ENCODE data around the gene TBX15. TPM values are rescaled to one million over a fixed set of nuclear protein-coding genes. Genes with fewer than 3 reads are reported as not detected.

TBX15 gene
- total RNA-seq, 2 experiments from 2014 or later, result not detected

DNA sequence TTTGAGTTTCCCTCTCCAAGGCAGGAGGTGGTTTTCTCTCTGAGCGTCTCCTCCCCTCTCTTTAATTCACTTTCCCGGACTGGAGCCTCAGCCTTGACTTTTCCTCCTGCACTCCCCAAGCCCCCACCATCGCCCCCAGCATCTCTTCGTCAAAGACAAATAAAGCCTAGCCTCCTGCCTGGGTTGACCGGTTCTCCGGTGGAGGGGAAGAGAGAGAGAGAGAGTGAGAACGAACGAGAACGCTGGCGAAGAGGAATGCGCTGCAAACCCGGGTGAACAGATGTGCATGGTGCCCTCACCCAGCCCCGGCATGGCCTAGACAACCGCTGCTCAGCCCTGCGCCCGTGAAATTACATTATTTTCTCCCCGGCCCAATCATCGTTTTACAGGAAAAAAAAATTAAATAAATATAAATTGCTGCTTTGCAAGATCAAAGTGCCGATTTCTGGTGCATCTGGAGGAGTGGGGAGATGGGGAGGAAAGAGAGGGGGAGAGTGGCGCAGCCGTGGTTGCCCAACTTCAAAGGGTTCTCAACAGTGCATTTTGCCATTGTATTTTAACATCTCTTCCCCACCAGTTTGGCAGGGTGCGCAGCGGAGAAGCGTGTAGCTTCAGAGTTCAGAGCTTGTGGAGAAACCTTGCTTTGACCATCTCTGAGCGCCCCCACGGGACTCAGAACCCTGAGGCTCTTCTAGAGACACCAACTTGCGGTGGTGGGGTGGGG is 11.4 kb upstream of the TBX15 start:
- DNase-seq, result no peak
- Mint-ChIP-seq H3K27ac (no peak overlapping the region), H3K4me3 (no peak overlapping the region), H3K4me1 (ENCODE audit: low read depth) (peaks cover 15% of the 10 kb centered on the region), H3K9me3 (no peaks in the 10 kb centered on the region), H3K36me3 (ENCODE audit: low read depth) (no peaks in the 10 kb centered on the region), H3K27me3 (ENCODE audit: low read depth) (peaks cover 76% of the 10 kb centered on the region)
- intact Hi-C loops (cut with micrococcal nuclease), result loop anchor here (10.0 kb wide), 1 partner anchor 365 kb away; the partner anchor contains the start of gene HAO2
- CTCF ChIA-PET, result interaction anchor here (1.0 kb wide), 1 partner anchor 10 kb away, joined by 5 read pairs; no protein-coding TSS in a partner anchor

DNA sequence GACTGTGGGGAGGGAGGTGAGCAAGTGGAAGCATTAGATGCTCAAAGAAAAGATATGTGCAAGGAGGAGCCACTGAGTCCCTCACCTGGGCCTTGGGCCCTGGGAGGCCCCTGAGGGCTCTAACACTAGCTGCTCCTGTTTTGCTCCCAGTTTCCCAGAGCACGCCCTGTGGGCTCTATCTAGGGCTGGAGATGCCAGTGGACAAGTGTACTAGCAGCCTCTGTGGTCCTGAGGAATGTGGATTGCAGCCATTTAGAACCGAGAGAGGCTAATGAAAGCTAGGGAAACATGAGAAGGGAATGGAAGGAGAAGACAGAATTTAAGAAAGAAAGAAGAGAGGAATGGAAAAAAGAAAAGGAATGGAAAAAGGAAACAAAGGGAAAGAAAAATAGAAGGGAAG is 10.0 kb upstream of the TBX15 start:
- no peak overlapping the region for H3K4me3 Mint-ChIP-seq
- H3K27me3 Mint-ChIP-seq (ENCODE audit: low read depth), result peaks cover 76% of the 10 kb centered on the region
- H3K9me3 Mint-ChIP-seq, result no peaks in the 10 kb centered on the region
- no peak for DNase-seq
- no peaks in the 10 kb centered on the region for H3K36me3 Mint-ChIP-seq (ENCODE audit: low read depth)
- intact Hi-C loops (cut with micrococcal nuclease), result no loop called here
- no peak overlapping the region for H3K27ac Mint-ChIP-seq
- CTCF ChIA-PET, result interaction anchor here (0.7 kb wide), 1 partner anchor 40 kb away, joined by 3 read pairs; no protein-coding TSS in a partner anchor
- peaks cover 15% of the 10 kb centered on the region for H3K4me1 Mint-ChIP-seq (ENCODE audit: low read depth)

DNA sequence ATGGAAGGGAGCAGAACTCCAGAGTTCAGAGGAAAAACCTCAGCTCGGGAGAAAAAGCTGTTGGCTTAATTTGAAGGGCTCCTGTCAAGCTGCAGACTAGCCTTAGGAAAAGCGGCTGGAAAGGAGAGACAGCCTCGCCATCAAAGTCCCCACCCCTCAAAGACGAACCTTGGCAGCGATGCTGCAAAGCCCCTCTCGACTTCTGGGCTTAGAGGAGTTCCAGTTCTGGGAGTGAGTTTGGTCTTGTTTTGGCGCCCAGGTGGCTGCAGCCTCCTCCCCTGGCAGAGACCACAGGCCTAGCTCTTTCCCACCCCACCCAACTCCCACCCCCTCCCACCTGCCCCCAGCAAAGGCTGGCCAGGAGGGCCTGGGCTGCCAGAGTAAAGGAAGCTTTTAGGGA is 9.1 kb upstream of the TBX15 start:
- peaks cover 2% of the 10 kb centered on the region for H3K36me3 Mint-ChIP-seq (ENCODE audit: low read depth)
- DNase-seq, result no peak

DNA sequence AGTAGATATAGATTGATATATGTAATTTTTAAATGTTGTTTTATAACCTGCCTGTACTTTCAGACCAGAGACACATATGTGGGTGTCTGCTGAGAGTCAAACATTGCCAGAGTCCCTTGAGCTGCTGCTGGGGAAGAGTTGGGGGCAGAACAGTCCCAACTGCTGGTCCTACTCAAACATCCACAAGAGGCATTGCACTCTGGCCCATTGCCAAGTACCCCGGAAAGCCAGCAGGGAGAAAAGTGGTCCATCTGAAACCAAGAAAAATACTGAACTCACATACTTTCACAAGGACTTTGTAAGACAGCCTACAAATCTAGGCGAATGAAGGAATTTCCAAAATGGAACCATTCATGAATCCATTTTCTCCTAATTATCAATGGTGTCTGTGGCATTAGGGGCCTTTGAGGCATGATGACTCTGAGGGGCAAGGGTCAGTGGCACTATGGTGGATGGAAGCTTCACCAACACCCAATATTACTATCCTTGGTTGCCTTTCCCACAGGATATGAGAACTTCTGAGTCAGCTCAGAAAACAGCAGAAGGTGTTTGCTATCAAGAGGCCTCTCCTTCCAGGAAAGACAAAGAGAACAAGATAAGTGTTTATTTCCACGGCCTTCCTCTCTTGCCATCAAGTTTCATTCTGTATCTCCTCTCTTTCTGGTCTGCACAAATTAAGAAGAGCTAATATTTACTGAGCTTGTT is 7.3 kb upstream of the TBX15 start:
- Mint-ChIP-seq H3K27ac (no peak overlapping the region), H3K4me3 (no peak overlapping the region), H3K27me3 (ENCODE audit: low read depth) (peaks cover 81% of the 10 kb centered on the region), H3K9me3 (no peaks in the 10 kb centered on the region), H3K4me1 (ENCODE audit: low read depth) (peaks cover 7% of the 10 kb centered on the region), H3K36me3 (ENCODE audit: low read depth) (peaks cover 5% of the 10 kb centered on the region)
- CTCF ChIA-PET, result interaction anchor here (2.4 kb wide), 1 partner anchor 13 kb away, joined by 11 read pairs; no protein-coding TSS in a partner anchor
- no peak for DNase-seq
- intact Hi-C loops (cut with micrococcal nuclease), result no loop called here

More for the DNA sequence above, 9.1 kb upstream of the TBX15 start:
- CTCF ChIA-PET, result interaction anchor here (2.4 kb wide), 1 partner anchor 11 kb away, joined by 11 read pairs; no protein-coding TSS in a partner anchor
- H3K4me3 Mint-ChIP-seq, result no peak overlapping the region
- H3K4me1 Mint-ChIP-seq (ENCODE audit: low read depth), result peaks cover 15% of the 10 kb centered on the region
- H3K27me3 Mint-ChIP-seq (ENCODE audit: low read depth), result peaks cover 72% of the 10 kb centered on the region
- no peaks in the 10 kb centered on the region for H3K9me3 Mint-ChIP-seq
- no peak overlapping the region for H3K27ac Mint-ChIP-seq
- intact Hi-C loops (cut with micrococcal nuclease), result no loop called here

DNA sequence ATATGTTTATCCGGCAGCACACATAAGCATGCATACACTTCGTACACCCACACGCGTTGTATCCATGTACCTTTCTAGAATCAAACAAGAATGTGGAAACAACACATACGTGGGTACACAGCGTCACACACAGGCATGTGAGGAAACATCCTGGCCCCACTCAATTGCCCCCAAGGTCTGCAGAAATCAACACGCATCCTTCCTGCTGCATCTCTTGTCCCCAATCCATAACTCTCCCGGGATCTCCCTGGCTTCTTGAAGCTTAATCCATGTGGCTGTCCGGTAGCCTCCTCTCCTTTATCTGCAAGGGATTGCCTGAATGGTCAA is 5.5 kb upstream of the TBX15 start:
- no peak for DNase-seq
- Mint-ChIP-seq H3K36me3 (ENCODE audit: low read depth) (peaks cover 7% of the 10 kb centered on the region), H3K4me1 (ENCODE audit: low read depth) (peaks cover 5% of the 10 kb centered on the region), H3K4me3 (no peak overlapping the region), H3K27ac (no peak overlapping the region), H3K9me3 (no peaks in the 10 kb centered on the region), H3K27me3 (ENCODE audit: low read depth) (peaks cover 81% of the 10 kb centered on the region)
- intact Hi-C loops (cut with micrococcal nuclease), result no loop called here
- CTCF ChIA-PET, result no interaction called here

DNA sequence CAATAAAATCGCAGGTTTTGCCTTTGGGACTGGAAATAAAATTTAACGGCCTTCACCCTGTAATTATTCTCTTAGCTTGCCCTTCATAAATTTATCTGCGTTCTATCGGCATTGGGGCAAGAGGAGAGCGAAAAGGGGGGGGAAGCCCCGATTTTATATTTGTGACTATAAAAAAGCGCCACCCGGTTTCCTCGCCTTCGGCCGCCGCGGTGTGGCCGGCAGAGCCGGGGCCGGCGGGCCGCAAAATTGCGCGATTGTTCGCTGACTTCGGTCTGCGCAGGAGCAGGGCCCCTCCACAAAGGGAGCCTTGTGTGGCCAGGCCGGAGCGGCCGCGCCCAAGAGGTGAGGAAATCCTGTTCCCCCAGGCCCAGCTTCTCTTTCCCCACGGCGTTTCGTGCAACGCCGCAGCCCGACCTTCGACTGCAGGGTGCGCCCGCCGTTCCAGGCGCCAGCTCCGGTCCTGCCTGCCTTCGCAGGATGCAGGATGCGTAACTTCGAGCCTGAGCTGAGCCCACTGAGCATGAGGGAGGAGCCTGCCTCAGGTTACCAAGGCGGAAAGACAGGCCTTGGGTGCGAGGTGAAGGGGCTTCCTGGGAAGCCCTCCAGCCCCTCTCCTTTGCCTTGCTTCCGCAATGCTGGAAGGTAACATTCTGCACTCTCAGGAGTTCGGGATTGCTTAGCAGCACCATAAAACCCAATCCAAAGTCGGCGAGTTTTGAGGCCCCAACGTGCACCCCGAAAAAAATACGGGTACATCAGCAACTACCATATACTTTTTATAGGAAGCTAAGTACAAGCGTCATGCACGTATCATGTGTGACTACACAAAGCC is 4.9 kb upstream of the TBX15 start:
- Mint-ChIP-seq H3K4me3 (no peak overlapping the region), H3K27ac (no peak overlapping the region), H3K36me3 (ENCODE audit: low read depth) (peaks cover 7% of the 10 kb centered on the region), H3K27me3 (ENCODE audit: low read depth) (peaks cover 80% of the 10 kb centered on the region), H3K4me1 (ENCODE audit: low read depth) (peaks cover 8% of the 10 kb centered on the region), H3K9me3 (no peaks in the 10 kb centered on the region)
- intact Hi-C loops (cut with micrococcal nuclease), result no loop called here
- DNase-seq, result no peak
- CTCF ChIA-PET, result no interaction called here

DNA sequence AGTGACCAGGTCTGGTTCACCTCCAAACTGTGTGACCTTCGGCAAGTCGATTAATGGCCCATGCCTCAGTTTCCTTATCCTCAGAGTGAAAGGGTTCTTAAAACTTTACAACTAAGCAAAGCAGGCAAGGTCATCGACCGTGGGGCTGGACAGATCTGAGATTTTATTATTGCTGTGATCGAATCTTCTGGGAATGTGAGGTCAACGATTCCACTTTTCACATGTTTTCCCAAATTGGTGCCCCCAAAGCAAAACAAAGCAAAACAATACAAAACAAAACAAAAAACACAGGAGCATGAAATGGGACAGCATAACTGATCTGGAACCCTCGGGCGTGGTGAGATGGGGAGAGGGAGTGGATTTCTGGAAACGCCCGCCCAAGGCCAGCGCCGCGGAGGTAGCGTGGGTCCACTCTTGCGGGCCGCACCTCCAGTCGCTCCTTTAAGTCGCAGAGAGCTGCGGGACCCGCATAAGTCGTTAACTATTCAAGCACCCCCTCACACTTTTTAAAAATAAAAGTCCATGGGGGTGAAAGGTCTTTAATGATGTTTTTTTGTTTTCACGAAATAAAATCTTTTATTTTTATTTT is 4.2 kb upstream of the TBX15 start:
- peaks cover 12% of the 10 kb centered on the region for H3K4me1 Mint-ChIP-seq (ENCODE audit: low read depth)
- CTCF ChIA-PET, result no interaction called here
- no peak overlapping the region for H3K4me3 Mint-ChIP-seq
- intact Hi-C loops (cut with micrococcal nuclease), result no loop called here
- H3K9me3 Mint-ChIP-seq, result no peaks in the 10 kb centered on the region
- peaks cover 7% of the 10 kb centered on the region for H3K36me3 Mint-ChIP-seq (ENCODE audit: low read depth)
- peaks cover 80% of the 10 kb centered on the region for H3K27me3 Mint-ChIP-seq (ENCODE audit: low read depth)
- no peak for DNase-seq
- no peak overlapping the region for H3K27ac Mint-ChIP-seq

DNA sequence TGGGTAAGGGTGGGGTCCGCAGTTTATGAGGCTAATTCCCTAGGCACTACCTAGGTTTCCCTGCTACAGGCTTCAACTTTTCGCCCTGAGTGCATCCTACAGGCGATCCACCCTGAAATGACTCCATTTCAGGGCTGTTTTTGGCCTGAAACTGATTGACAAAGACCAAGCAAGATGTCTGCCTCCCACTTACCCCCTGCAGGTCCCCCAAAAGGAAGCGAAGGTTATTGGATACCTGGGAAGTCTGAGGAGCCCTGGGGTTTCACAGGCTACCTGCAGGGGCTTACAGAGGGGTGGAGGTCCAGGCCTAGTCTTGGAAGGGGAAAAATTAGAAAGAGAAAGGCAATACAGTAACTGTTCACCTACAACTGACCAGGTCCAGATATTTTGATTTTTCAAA is 3.3 kb upstream of the TBX15 start:
- Mint-ChIP-seq H3K4me1 (ENCODE audit: low read depth) (peaks cover 18% of the 10 kb centered on the region), H3K36me3 (ENCODE audit: low read depth) (peaks cover 7% of the 10 kb centered on the region), H3K9me3 (no peaks in the 10 kb centered on the region), H3K4me3 (no peak overlapping the region), H3K27me3 (ENCODE audit: low read depth) (peaks cover 84% of the 10 kb centered on the region), H3K27ac (no peak overlapping the region)
- DNase-seq, result no peak
- CTCF ChIA-PET, result no interaction called here
- intact Hi-C loops (cut with micrococcal nuclease), result no loop called here

DNA sequence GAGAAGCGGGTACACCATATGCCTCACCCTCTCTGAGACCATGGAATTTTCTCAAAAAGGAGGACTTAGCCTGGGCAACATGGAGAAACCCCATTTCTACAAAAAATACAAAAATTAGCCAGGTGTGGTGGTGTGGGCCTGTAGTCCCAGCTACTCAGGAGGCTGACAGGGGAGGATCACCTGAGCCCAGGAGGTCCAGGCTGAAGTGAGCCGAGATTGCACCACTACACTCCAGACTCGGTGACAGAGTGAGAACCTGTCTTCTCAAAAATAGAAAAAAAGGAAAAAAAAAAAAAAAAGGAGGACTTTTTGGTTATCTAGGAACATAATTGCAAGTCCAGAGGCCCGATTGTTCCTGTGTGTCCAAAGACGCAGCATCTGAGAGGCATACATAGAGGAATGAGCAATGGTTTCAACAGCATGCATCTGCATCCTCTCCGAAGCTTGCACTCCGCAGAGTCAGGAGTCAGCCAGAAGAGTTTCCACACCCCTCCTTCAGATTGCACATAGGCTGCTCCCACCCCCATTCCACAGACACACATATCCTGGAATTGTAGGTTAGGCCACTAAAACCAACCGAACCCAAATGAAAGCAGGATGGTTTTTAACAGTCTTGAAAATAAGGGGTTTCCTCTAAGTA is 2.5 kb upstream of the TBX15 start:
- CTCF ChIA-PET, result no interaction called here
- Mint-ChIP-seq H3K4me3 (no peak overlapping the region), H3K4me1 (ENCODE audit: low read depth) (peaks cover 21% of the 10 kb centered on the region), H3K27ac (no peak overlapping the region), H3K9me3 (no peaks in the 10 kb centered on the region), H3K36me3 (ENCODE audit: low read depth) (peaks cover 7% of the 10 kb centered on the region), H3K27me3 (ENCODE audit: low read depth) (peaks cover 87% of the 10 kb centered on the region)
- intact Hi-C loops (cut with micrococcal nuclease), result no loop called here
- DNase-seq, result no peak

DNA sequence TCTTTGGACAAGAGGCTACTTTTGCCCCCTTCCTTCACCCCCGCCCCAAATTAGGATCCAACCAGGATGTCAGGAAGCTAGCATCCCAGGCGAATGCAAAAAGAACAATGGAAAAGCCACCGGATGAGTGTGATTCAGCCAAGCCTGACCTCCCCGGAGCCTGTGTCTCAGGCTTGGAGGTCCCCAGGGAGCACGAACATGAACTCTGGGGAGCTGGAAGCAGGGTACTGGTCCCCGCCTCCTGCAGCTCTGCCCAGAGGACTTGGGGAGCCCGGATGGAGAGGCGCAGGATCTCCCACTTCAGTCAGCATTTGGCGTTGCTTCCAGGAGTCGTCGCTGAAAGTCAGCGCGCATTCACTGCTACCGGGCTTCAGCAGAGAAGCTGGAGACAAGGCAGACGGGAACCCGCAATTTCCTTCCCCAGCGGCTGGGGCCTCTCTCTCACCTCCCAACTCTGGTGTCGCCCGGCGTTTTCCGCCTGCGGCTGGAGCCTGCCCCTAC is 1.8 kb upstream of the TBX15 start:
- Mint-ChIP-seq H3K4me1 (ENCODE audit: low read depth) (peaks cover 28% of the 10 kb centered on the region), H3K36me3 (ENCODE audit: low read depth) (peaks cover 7% of the 10 kb centered on the region), H3K9me3 (no peaks in the 10 kb centered on the region), H3K27ac (no peak overlapping the region), H3K4me3 (no peak overlapping the region), H3K27me3 (ENCODE audit: low read depth) (peaks cover 89% of the 10 kb centered on the region)
- intact Hi-C loops (cut with micrococcal nuclease), result no loop called here
- CTCF ChIA-PET, result interaction anchor here (1.4 kb wide), 1 partner anchor 19 kb away, joined by 3 read pairs; no protein-coding TSS in a partner anchor
- DNase-seq, result no peak

DNA sequence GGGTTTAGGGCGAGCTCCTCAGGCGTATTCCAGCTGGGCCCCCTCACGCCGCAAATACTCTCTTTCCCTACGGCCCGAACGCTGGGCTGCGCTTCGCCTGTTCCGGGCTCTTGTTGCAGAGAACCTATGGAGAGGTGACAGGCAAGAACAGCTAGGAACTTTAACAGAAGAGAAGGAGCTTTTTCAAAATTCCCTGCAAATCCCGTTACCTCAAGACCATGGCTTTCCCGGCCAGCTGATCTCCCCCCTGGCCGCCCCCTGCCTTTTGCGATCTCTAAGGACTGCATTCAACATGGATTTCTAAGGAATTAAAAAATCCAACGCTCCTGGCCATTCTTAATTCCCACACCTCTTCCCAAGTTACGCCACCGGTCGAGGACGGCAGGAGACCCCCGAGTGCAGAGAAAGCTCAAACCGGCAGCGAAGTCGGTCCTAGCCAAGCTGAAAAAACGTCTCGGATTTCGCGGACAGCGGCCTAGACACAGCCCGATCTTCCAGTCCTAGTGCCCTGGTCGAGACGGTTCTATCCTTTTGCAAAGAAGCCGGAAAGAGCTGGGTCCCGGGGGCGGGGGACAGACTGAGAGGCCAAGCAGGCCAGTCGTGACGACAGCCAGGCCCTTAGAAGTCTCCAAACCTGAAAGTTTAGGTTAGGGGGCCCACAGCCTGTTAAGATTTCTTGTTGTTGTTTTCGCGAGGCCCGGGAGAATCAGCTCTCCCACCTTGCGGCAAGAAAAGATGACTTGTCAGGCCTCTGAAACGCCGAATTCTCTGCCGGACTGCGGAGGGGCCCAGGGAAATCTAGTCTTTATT is 1.1 kb upstream of the TBX15 start:
- CTCF ChIA-PET, result interaction anchor here (1.4 kb wide), 1 partner anchor 19 kb away, joined by 3 read pairs; no protein-coding TSS in a partner anchor
- no peak overlapping the region for H3K4me3 Mint-ChIP-seq
- intact Hi-C loops (cut with micrococcal nuclease), result no loop called here
- no peak for DNase-seq
- H3K4me1 Mint-ChIP-seq (ENCODE audit: low read depth), result peaks cover 35% of the 10 kb centered on the region
- peaks cover 90% of the 10 kb centered on the region for H3K27me3 Mint-ChIP-seq (ENCODE audit: low read depth)
- peaks cover under 1% of the 10 kb centered on the region for H3K9me3 Mint-ChIP-seq
- peaks cover 7% of the 10 kb centered on the region for H3K36me3 Mint-ChIP-seq (ENCODE audit: low read depth)
- no peak overlapping the region for H3K27ac Mint-ChIP-seq

All from activated naive CD4-positive, alpha-beta T cell treated with anti-CD3 and anti-CD28 coated beads for 36 hours (primary cell).